NCI-H526 treated with DMSO at 0.1 percent for 48 hours (cell line): ENCODE measurements around the gene COL28A1.
"Not testable (repeated sequence)": the region's sequence is repeated elsewhere in the genome, so short reads cannot be mapped to it uniquely, and the experiment has no call there.

ENCODE experiments used
- DNase-seq: peaks from one replicate; lab custom pipeline; 2025; lab: John Stamatoyannopoulos, UW

The COL28A1 gene

DNA sequence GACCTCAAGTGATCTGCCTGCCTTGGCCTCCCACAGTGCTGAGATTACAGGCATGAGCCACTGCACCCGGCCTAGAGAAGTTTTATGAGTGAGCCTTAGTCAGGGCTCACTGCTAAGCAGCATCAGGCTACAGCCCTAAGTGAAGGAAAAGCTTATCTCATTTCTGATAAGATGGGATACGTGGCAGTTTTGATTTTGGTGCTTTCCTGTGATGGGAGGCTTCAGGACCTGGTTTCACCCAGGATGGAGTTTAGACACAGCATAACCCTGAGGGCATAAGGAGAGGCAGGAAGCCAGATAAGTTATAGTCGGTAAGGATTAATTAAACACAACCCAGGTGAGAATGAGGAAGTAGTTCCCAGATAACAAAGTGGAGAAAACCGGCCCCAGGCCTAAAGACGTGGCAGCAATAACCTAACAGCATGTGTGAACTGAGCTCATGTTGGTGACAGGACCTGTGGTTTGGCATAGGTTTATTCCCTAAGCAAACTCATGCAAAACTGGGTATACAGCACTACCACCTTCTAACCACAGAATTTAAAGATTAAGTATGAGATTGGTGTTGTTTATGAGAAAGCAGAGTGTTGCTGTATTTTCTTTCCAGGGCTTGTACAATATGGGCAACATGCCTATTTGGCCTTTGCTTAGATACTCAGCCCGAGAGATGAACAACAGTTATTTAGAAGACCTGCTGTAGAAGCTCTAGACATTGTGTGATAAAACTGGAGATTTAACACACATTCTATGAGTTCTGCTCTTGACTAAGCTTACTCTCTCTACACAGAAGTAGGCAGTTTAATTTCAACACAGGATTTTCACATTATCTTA, 119.4 kb downstream of the COL28A1 start:
- DNase-seq: peak; percentile 16

DNA sequence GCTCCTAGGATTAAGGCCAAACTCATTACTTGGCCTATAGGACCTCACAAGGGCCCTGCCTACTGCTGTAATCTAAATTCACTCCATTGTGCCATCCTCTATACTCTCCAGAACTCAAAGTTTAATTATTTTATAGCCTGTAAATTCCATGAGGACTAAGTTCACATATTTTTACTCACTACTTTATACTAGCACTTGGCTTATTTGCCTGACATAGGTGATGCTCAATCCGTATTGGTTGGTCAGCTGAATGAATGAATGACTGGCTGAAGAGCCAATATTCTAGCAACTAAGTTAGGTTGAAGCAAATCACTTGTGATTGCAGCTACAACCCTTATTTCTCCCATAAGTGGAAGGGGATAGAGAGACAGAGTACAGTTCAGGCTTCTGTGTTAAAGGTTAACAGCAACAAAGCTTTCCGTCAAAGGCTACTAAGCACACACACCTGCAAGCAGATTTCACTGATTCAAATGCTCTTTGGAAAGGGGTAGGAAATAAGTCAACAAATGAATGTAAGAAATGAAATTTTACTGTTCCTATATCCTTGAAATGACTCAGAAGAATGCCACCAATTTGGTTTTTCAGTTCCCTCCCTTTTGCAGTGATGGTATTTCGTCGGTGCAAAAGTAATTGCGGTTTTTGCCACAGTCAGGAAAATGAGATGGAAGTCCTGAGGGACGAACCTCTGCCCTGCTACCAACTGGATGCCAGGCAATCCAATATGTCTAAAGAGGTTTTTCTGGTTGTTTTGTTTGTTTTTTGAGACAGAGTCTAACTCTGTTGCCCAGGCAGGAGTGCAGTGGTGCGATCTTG, 120.7 kb downstream of the COL28A1 start:
- no peak for DNase-seq

DNA sequence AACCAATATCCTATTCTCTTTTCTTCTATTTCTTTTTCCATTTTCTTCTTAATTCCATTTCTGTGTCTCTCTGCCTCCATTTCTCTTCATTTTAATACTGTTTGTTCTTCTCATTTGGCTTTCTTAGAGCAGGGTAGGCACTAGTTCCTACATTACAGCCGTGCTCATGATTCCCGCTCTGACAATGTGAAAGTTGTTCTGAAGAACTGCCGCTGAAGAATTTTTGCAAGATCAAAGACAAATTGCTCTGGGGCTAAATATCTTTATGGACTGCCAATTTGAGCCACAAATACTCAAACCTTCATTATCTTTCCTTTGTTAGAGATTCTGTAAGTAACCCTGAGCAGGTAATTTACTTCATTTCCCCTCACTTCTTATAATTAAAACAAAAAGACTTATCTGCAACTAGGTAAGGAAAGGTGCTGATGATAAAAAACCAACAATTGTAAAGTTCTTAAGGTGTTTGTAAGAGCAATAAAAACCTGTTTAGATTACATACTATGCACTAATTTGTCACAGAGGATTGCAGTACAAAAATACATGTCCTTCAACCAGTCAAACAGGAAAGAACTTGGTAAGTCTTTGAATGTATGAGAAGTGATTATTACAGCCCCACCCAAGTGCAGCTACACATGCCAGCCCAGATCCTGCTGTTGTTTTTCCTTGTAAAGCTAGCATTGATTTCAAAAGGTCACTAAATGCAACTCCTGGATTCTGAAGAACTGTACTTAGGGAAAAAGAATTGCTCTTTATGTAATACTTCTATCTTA, 127.5 kb downstream of the COL28A1 start:
- DNase-seq: no peak

DNA sequence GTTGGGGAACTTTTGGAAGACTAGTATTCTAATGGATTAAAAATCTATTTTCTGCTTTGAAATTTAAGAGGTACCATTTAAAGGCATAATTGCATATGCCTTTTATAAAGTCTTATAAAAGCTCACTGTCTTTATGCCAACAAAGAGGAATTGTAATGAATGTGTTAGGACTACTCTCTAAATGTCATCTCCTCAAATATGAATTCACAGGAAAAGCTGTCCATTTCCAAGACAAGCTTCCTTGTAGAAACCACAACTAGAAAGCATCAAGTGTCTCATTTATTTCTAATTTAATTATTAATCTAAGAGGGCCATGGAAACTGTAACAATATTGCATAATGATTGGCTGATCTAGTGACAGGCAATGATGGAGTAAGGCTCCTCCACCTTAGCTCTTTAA, 130.2 kb downstream of the COL28A1 start:
- DNase-seq: no peak

DNA sequence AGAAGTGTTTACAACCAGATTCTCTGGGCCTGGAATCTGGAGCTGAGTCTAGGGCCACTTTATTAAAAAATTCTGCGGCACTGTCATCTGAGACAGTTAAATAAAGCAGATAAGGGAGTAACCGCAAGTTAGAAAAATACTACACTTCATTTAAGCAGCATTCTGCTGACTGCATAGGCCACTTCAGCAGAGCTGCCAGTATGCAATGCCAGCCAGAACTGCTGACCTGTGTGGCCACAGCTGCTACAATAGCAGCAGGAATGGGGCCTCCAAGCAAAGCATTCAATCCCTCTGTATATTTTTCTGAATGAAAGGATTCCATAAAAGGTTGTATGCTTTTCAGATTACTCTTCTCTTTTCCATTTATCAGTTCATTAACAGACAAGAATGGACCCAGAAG, 136.0 kb downstream of the COL28A1 start:
- no peak for DNase-seq

DNA sequence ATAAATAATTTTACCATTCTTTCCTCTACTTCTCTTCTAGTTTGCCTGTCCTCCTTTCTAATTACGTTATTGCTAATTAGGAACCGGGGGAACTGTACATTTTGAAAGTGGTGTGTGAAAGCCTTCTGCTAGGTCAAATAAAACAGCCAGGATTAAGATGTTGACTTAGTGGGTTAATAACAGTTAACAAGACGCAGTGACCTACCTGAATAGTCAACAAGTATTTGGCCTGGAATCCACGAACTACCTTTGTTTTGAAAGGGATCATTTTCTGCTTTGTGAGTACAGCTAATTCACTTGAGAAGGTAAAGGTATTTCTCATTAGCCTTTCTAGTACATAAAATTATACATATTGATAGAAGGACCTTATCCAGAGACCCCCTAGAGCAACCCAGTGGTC, 139.9 kb downstream of the COL28A1 start:
- DNase-seq: no peak

DNA sequence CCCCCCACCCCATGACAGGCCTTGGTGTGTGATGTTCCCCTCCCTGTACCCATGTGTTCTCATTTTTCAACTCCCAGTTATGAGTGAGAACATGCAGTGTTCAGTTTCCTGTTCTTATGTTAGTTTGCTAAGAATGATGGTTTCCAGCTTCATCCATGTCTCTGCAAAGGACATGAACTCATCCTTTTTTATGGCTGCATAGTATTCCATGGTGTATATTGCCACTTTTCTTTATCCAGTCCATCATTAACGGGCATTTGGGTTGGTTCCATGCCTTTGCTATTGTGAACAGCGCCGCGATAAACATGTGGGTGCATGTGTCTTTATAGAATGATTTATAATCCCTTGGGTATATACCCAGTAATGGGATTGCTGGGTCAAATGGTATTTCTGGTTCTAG, 147.5 kb downstream of the COL28A1 start:
- DNase-seq: not testable (repeated sequence)

DNA sequence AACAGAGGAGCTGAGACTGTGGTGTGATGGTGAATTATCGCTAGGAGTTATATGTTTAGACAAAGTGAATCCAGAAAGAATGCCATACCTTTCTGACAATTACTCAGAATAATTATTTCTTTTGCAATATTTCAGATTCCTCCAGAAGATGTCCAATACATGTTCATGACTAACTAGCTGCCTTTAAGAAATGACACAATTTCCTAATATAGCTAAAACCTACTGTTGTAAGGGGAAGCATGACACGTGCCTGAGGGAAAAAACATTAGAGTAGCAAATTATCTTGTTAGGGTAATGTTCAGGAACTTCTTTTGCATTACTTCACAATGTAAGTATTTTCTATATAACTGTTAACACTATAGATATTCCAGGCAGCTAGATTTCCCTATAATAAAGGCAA, 150.3 kb downstream of the COL28A1 start:
- DNase-seq: no peak

DNA sequence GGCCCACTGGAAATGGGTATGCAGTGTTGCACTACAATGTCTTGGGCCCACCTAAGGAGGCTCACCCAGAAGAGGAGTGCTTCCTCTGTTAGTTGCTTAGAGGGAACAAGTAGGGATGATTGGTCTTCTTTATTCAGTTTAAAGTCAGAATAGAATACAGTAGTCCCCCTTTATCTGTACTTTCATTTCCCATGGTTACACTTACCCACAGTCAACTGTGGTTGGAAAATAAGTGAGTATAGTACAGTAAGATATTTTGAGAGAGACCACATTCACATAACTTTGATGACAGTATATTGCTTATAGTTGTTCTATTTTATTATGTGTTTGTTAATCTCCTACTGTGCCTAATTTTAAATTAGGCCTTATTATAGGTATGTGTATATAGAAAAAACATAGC, 151.4 kb downstream of the COL28A1 start:
- no peak for DNase-seq

DNA sequence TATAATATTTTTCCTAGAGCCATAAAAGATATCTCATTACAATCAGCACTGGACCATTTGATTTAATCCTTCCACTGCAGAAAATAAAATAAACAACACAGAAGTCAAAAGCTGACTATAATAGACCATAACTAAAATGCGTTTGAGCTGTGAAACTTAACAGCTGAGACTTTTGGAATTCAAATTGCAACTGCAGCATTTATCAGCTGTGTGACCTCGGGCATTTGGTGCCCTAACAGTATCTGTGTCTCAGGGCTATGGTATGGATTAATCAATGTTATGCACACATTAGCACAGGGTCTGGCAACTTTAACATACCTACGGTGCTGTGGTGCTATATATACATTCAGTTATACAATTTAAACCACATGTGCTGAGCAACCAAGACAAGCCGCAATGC, 160.1 kb downstream of the COL28A1 start:
- DNase-seq: no peak

DNA sequence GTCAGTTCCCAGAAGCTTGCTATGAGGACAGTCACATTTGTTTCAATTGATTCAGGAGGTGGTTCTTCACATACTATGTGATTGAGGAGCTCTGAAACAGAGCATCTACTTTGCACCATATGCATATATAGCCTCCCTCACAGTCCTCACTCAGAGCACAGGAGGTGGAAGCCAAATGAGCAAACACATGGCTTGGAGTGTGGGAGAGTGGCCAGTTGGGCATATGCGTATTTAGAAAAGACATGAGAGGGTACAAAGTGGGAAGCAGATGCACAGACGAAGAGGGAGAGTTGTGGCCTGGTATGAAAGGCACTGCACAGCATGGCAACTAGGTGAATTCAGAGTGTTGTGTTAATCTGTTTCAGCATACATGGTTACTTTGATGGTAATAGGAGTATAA, 165.6 kb downstream of the COL28A1 start:
- DNase-seq: no peak

DNA sequence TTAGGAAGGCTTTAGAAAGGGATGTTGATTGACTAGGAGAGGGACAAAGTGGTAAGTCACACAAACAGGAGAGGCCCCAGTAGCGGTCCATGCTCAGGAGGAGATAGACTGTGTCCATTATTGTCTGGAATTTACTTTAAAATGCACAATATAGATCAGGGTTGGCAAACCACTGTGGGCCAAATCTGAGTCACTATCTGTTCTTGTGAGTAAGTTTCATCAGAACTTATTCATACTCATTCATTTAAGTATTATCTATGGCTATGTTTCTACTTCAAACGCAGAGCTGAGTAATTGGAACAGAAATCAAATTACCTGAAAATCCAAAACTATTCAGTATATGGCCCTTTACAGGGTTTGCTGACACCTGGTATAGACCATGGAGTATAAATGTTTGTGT, 166.5 kb downstream of the COL28A1 start:
- no peak for DNase-seq

DNA sequence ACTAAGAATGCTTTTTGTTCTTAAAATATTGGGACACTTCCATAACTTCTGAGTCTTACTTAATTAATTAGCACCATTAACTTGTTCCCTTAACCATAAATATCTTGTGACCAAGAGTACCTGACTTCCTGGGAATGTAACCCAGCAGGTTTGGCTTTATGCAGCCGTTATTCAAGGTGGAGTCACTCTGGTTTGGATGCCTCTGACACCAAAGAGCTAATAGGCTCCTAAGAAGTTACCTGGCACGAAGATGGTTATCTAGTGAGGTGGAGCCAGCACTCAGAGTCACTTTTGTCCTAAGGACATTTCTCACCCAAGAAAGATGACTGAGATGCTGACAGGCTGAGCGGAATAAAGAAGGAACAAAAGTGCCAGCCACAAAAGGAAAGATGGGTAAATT, 181.0 kb downstream of the COL28A1 start:
- DNase-seq: no peak

DNA sequence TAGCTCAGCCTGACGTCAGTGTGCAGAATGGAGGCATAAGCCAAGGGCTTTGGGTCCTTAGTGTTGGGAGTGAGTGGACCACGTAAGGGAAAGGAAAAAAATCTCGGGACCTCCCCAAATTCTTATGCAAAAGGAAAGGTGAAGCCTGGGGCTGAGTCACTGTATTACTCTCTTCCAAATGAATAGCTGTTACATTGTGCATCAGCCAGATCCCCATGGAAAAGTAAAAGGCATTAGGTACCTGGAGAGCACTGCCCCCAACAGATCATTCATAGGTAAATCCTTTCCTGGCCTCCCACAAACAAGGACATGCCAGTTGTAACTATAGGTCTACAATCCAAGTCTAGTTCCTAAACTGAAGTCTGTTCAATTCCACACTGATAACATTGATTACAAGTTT, 182.8 kb downstream of the COL28A1 start:
- peak; percentile 11 for DNase-seq

DNA sequence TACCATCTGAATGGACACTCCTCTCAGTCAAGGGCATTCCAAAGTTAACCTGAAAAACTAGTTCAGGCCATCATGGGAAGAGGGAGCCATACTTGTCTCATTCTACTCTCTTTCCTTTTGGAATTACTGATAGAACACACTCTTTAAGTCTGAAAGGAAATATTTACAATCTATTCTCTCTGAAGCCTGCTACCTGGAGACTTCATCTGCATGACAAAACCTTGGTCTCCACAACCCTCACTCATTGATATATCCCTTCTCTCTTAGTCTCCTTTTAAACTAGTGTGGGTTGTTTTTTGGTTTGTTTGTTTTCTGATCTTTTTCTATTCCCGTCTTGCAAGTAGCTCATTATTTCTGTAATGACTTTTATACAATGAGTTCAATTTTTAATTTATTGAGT, 183.8 kb downstream of the COL28A1 start:
- no peak for DNase-seq

DNA sequence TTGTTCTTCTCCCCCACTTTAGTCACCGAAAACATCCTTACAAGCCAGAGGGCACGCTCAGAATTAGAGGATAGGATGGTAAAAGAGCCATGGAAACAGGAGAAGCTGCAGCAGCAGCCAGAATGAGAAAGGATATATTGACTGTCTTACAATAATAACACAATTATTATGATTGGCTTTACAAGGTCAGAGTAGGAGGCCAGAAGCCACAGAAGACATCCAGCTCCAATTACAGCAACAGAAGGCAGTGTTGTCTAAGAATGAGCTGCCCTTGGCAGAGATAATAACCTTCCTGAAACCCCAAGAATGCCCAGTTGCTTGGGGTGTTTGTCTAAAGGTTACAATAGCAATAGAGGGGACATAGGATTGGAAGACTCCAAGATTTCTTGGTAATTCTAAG, 184.5 kb downstream of the COL28A1 start:
- DNase-seq: no peak

DNA sequence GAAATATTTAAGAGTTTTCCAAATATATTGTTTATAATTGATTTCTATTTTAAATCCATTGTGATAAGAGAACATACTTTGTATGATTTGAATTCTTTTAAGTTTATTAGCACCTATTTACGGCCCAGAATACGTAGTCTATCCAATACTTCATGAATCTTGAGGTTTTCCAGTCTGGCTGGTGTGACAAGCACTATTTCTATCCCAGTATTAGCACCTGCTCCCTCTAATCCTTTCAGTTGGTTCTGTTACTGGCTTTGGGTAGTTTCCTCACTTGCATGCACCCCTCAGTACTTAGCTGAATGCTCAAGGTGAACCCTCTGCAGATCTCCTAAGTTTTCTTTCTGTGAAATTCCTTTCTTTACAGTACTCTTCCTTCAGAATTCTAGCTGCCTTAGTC, 186.5 kb downstream of the COL28A1 start:
- DNase-seq: no peak

DNA sequence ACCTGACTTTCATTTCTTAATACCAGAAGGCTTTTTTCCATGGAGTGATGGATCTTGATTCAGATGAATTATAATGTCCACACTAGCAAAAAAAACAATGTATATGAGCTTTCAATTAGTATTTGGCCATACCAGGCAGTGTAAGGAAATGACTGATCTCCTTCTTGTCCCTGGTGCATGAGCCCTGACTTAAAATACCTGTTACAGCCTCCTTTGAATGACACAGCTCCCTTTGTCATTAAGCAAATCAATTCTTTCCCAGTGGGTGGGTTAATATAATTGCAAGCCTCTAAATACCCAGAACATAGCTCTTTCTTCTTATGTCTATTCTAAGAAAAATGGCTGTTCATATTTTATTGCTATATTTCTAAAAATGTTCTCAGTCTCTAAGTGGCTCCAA, 188.6 kb downstream of the COL28A1 start:
- DNase-seq: no peak

DNA sequence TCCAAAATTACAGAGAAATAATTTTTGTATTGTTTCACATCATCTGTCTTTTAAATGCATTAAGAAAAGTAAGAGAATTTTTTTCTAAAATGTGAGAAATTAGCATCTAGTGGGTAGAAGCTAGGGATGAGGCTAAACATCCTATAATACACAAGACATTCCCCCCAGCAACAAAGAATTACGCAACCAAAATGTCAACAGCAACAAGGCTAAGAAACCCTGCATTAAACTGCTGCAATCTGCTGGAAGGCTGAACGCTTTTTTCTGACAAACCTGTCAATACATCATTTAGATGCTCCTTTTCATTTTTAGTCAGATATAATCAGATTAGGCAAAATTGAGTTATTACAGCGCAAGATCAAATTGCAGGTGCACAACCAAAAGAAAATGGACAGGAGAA, 191.1 kb downstream of the COL28A1 start:
- no peak for DNase-seq

DNA sequence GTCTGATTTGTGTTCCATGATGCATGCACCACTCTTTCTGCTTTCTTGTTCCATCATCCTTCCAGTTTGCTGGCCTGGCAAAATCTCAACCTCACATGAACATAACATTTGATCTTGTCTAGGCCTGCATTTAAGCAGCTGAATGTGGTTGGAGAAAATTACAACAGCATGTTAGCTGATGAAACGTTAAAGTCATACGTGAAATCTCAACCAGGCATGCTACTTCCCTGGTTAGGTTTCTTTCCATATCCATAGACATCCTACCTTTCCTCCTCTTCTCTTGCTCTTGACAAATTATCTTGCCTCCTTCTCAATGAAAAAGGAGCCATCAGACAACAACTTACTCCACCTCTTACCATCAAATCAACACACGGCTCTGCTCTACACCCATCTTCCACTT, 199.8 kb downstream of the COL28A1 start:
- DNase-seq: no peak

DNA sequence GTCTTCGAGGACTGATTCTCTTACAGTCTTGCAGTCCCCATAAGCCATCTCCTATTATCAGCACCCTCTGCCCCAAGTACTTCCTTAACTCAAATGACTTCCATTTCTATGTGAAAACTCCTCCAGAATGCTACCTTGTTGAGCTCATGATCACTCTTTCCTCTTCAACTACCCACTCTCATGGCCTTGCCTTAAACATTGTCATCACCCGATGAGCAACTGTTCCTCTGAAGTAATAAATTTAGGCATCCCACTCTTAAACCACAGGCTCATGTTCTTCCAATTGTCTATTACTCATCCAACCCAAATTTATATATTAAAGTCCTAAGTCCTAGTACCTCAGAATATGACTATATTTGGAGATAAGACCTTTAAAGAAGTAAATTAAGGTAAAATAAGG, 200.5 kb downstream of the COL28A1 start:
- DNase-seq: no peak

DNA sequence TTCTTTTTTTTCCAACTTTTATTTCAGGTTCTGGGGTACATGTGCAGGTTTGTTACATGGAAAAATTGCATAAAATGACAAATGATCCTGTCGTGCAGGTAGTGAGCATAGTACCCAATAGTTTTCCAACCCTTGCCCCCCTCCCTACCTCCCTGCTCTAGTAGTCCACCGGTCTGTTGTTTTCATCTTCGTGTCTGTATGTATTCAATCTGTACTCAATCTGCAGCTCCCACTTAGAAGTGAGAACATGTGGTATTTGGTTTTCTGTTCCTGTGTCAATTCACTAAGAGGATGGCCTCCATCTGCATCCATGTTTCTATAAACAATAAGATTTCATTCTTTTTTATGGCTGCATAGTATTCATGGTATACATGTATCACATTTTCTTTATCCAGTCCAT, 202.1 kb downstream of the COL28A1 start:
- DNase-seq: no peak

DNA sequence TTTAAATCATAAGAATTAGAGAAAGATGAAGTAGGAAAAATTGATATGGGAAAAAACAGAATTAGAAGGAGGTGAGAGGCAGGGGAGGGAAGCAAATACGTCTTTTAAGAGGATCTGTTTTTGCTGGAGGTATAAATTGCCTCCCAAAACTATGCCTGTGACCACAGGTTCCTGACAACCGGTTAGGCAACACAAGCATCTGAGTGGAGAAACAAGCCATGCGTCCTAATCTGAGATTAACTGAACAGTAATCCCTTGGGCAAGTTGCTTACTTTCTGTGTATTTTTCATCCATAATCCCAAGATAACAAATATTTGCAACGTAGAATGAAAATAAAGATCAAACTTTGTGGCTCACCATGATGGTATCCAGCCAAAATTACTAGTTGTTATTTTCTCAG, 204.2 kb downstream of the COL28A1 start:
- no peak for DNase-seq
